Central memory CD8-positive, alpha-beta T cell (primary cell): ENCODE results near the gene FOXO3.

Source experiments
- ATAC-seq: fragments of 150-1000 bp; cut with Tn5 transposase; replicated peaks from 2 replicates; pipeline ENCODE4 v1.10.0; 2022; ENCODE audit warnings: mild to moderate bottlenecking, moderate FRiP score, moderate number of reproducible peaks; ENCODE audit not compliant: poor library complexity, severe bottlenecking; ENCODE audit errors: extremely low read depth
- DNase-seq, 2 donors: peaks; one replicate each; pipeline ENCODE4 v3.0.0; 2021; ENCODE audit warnings: low spot score in 2 of 2
- H3K27ac Mint-ChIP-seq: one replicate; pipeline ENCODE4 v1.8.0; 2022; ENCODE audit warnings: low read depth, mild to moderate bottlenecking, moderate library complexity, mixed read lengths
- H3K27me3 Mint-ChIP-seq: one replicate; pipeline ENCODE4 v1.8.0; 2022; ENCODE audit warnings: mixed read lengths
- H3K36me3 Mint-ChIP-seq: one replicate; pipeline ENCODE4 v1.8.0; 2022; ENCODE audit warnings: mild to moderate bottlenecking, moderate library complexity, mixed read lengths; ENCODE audit not compliant: insufficient read depth
- H3K4me1 Mint-ChIP-seq: one replicate; pipeline ENCODE4 v1.8.0; 2022; ENCODE audit warnings: mixed read lengths
- H3K4me3 Mint-ChIP-seq: one replicate; pipeline ENCODE4 v1.8.0; 2022; ENCODE audit warnings: mild to moderate bottlenecking, moderate library complexity, mixed read lengths
- H3K9me3 Mint-ChIP-seq: one replicate; pipeline ENCODE4 v1.8.0; 2022; ENCODE audit warnings: mixed read lengths

Gene FOXO3

GRCh38 chr6:108619431-108620197 is 58.9 kb downstream of the FOXO3 start:
- ATAC-seq (no peak), DNase-seq (no peak)
- peaks cover 1% of the 10 kb centered on the region for H3K36me3 Mint-ChIP-seq
- H3K4me1 Mint-ChIP-seq = peaks cover 69% of the 10 kb centered on the region
- H3K4me3 Mint-ChIP-seq = no peak overlapping the region
- no peaks in the 10 kb centered on the region for H3K9me3 Mint-ChIP-seq
- no peaks in the 10 kb centered on the region for H3K27me3 Mint-ChIP-seq
- peak overlapping the region; percentile 32 for H3K27ac Mint-ChIP-seq

DNA sequence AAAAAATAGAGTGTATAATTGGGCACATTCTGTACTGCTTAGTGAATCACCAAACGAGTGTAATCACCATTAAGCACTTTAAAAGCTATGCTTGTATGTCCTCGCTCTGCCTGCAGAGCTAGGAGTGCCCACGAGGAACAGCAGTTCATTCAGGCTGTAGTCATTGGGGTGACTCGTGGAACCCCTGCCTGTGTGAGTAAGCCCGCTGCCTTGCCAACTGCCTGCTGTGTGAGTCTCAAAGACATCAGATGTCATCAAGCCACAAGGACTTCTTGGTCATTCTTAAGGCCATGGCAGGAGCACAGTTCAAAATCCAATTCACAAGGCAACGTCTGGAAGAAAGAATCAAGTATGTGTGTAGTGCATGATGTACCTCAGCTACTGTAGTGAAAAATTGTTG is 60.4 kb downstream of the FOXO3 start:
- Mint-ChIP-seq H3K27me3 (no peaks in the 10 kb centered on the region), H3K4me3 (no peak overlapping the region), H3K36me3 (peaks cover 1% of the 10 kb centered on the region), H3K4me1 (peaks cover 59% of the 10 kb centered on the region), H3K27ac (peak overlapping the region; percentile 22), H3K9me3 (no peaks in the 10 kb centered on the region)
- no peak for ATAC-seq
- no peak for DNase-seq

GRCh38 chr6:108622641-108623298 is 62.1 kb downstream of the FOXO3 start:
- DNase-seq (no peak), ATAC-seq (no peak)
- H3K9me3 Mint-ChIP-seq = no peaks in the 10 kb centered on the region
- no peak overlapping the region for H3K27ac Mint-ChIP-seq
- peaks cover 71% of the 10 kb centered on the region for H3K4me1 Mint-ChIP-seq
- H3K4me3 Mint-ChIP-seq = no peak overlapping the region
- peaks cover 1% of the 10 kb centered on the region for H3K36me3 Mint-ChIP-seq
- H3K27me3 Mint-ChIP-seq = no peaks in the 10 kb centered on the region

DNA sequence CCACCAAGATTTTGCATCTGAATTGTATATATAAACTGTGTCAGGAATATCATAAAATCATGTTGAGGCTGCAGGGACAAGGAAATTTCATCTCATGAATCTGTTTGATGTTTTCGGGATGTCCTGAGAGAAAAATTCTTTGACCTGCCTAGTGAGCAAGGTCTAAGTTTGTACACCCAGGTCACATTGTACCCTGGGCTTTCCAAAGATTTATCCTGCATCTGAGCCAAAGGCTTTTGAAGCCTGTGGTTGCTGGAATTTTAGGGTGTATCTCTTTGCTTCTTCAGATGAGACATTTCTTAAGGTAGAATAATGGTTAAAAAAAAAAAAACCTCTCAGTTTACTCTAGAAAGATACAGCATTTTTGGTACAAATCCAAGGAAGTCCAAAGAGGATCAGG is 63.3 kb downstream of the FOXO3 start:
- no peak for DNase-seq
- peaks cover 71% of the 10 kb centered on the region for H3K4me1 Mint-ChIP-seq
- no peaks in the 10 kb centered on the region for H3K9me3 Mint-ChIP-seq
- ATAC-seq = no peak
- H3K36me3 Mint-ChIP-seq = peaks cover 1% of the 10 kb centered on the region
- H3K27me3 Mint-ChIP-seq = no peaks in the 10 kb centered on the region
- no peak overlapping the region for H3K27ac Mint-ChIP-seq
- H3K4me3 Mint-ChIP-seq = no peak overlapping the region

GRCh38 chr6:108625581-108625980 is 64.9 kb downstream of the FOXO3 start:
- peaks cover 1% of the 10 kb centered on the region for H3K36me3 Mint-ChIP-seq
- ATAC-seq (no peak), DNase-seq (no peak)
- no peaks in the 10 kb centered on the region for H3K27me3 Mint-ChIP-seq
- H3K27ac Mint-ChIP-seq = no peak overlapping the region
- H3K9me3 Mint-ChIP-seq = no peaks in the 10 kb centered on the region
- no peak overlapping the region for H3K4me3 Mint-ChIP-seq
- peaks cover 71% of the 10 kb centered on the region for H3K4me1 Mint-ChIP-seq

DNA sequence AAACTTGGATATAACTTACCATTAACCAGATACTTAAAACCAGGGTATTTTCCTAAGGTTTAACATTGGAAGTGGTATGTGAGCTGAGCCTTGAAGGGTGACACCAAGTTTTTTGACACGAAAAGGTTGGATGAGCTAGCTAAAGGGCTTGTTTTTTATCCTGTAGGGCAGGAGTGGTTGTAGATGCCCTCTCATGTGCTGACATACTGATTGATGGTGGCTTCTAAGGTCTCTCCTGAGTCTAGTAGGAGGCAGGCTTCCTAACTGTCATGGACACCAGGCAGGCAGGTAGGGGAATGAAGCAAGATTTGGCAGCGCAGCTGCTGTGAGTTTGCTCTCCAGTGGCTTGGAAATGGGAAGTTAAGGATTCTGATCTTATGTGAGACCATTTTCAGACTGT is 66.1 kb downstream of the FOXO3 start:
- ATAC-seq = no peak
- H3K9me3 Mint-ChIP-seq = no peaks in the 10 kb centered on the region
- H3K27me3 Mint-ChIP-seq = no peaks in the 10 kb centered on the region
- no peak overlapping the region for H3K27ac Mint-ChIP-seq
- peaks cover 3% of the 10 kb centered on the region for H3K36me3 Mint-ChIP-seq
- no peak for DNase-seq
- peaks cover 75% of the 10 kb centered on the region for H3K4me1 Mint-ChIP-seq
- H3K4me3 Mint-ChIP-seq = no peak overlapping the region

DNA sequence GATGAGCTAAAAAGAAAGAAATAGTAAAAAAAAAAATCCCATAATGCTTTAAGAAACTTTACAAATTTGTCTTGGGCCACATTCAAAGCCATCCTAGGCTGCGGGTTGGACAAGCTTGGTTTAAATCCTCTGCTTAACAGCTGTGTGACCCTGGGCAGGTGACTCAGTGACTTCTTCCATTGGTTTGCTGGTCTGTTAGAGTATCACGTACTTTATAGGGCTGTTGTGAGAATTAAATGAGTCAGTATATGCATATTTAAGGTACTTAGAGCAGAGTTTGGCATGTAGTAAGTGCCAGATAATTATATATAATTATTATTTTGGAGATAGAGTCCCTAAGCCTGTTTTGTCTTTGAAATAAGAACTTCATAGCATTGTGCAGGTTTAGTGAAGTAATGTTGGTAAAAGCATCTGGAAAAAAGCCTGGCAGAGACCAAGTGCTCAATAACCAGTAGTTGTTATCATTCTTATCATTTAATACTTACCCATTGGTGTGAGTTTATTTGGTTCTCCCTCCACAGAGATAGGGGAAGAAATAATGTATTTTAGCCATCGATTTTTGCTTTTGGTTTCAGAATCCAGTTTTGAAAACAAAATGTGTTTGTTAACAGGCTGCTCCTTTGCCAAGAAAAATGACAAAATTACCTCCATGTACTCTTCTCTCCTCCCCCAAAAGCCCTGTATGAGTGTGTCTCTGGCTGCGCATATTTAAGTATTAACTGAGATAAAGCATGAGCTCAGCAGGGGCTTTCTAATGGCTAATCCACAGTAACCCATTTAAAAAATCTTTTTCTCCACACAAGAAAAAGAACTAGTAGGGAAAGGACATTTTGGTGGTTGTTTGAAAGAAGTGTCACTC is 67.2 kb downstream of the FOXO3 start:
- H3K9me3 Mint-ChIP-seq = no peaks in the 10 kb centered on the region
- H3K36me3 Mint-ChIP-seq = peaks cover 3% of the 10 kb centered on the region
- no peaks in the 10 kb centered on the region for H3K27me3 Mint-ChIP-seq
- DNase-seq (no peak), ATAC-seq (no peak)
- peaks cover 73% of the 10 kb centered on the region for H3K4me1 Mint-ChIP-seq
- no peak overlapping the region for H3K27ac Mint-ChIP-seq
- no peak overlapping the region for H3K4me3 Mint-ChIP-seq

DNA sequence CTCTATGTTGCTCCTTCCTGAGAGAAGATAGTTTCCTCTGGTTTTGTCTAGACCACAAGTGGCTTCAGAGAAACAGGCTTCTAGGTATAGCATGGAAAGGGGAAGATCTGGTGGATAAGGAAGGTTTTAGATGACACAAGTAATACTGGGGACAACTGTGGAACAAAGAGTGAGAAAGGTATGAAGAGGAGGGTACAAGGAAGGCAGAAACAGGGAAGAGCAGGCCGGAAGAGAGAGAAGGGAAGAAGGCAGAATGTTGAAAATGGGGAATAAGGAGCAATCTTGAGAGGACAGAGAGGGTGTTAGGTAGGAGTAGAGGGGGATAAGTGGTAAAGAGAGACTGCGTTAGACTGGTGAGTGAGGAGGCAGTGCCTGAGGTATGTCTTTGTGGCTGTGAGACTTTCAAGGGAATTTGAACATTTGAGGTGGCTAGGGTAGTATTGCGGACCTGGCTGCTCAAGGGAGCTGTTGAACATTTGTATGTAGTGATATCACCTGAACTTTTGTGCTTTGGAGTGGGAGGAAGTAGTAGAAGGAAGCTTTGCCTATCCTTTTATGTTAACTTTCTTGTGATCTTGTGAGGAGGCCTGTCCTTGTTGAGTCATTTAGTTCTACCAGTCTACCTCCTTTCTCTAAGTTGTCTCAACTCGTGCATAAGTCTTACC is 69.5 kb downstream of the FOXO3 start:
- Mint-ChIP-seq H3K36me3 (peaks cover 3% of the 10 kb centered on the region), H3K27me3 (no peaks in the 10 kb centered on the region), H3K9me3 (no peaks in the 10 kb centered on the region), H3K27ac (peak overlapping the region; percentile 52), H3K4me1 (peaks cover 79% of the 10 kb centered on the region), H3K4me3 (no peak overlapping the region)
- no peak for DNase-seq
- no peak for ATAC-seq

DNA sequence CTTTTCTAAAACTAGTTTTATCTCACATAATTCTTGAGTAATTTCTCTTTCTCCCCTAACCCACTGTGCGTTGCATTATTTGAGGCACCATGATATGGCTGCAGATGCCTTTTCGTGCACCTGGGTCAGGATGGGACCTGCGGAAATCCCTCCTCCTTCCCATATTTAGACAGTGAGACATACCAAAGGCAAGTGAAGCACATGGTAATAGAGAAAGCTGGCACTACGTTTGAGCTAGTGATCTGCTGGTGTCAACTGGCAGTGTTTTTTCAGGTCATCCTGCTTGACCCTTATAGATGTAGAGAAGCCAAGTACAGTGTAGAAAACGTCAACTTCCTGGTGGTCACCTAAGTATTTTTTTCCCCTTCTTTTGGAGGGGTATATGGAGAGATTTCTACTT is 71.7 kb downstream of the FOXO3 start:
- Mint-ChIP-seq H3K9me3 (no peaks in the 10 kb centered on the region), H3K36me3 (peaks cover 3% of the 10 kb centered on the region), H3K4me3 (no peak overlapping the region), H3K27me3 (no peaks in the 10 kb centered on the region), H3K4me1 (peaks cover 86% of the 10 kb centered on the region), H3K27ac (no peak overlapping the region)
- no peak for ATAC-seq
- DNase-seq = no peak

- Mint-ChIP-seq H3K27ac (no peak overlapping the region), H3K4me3 (no peak overlapping the region), H3K4me1 (peaks cover 80% of the 10 kb centered on the region), H3K9me3 (no peaks in the 10 kb centered on the region), H3K27me3 (no peaks in the 10 kb centered on the region), H3K36me3 (peaks cover 3% of the 10 kb centered on the region)
- DNase-seq = no peak
- no peak for ATAC-seq
These were observed 72.7 kb downstream of the FOXO3 start for GRCh38 chr6:108633436-108633835.

- H3K9me3 Mint-ChIP-seq = no peaks in the 10 kb centered on the region
- H3K36me3 Mint-ChIP-seq = peaks cover 3% of the 10 kb centered on the region
- no peaks in the 10 kb centered on the region for H3K27me3 Mint-ChIP-seq
- ATAC-seq (peak; percentile 100), DNase-seq (peak; percentile 24 to 56)
- H3K27ac Mint-ChIP-seq = peak overlapping the region; percentile 35
- peak overlapping the region; percentile 29 for H3K4me3 Mint-ChIP-seq
- peaks cover 67% of the 10 kb centered on the region for H3K4me1 Mint-ChIP-seq
These were observed 74.9 kb downstream of the FOXO3 start for GRCh38 chr6:108635505-108636226.

- H3K36me3 Mint-ChIP-seq = no peaks in the 10 kb centered on the region
- H3K27me3 Mint-ChIP-seq = no peaks in the 10 kb centered on the region
- no peak for ATAC-seq
- DNase-seq = no peak
- peak overlapping the region; percentile 67 for H3K27ac Mint-ChIP-seq
- peaks cover 50% of the 10 kb centered on the region for H3K4me1 Mint-ChIP-seq
- H3K4me3 Mint-ChIP-seq = no peak overlapping the region
- no peaks in the 10 kb centered on the region for H3K9me3 Mint-ChIP-seq
These were observed 77.2 kb downstream of the FOXO3 start for GRCh38 chr6:108637963-108638362.
